Measurements from ENCODE around the gene PDSS1. TPM values are rescaled to one million over a fixed set of nuclear protein-coding genes. Genes with fewer than 3 reads are reported as not detected.
"Not testable (repeated sequence)": the region's sequence is repeated elsewhere in the genome, so short reads cannot be mapped to it uniquely, and the experiment has no call there.

The PDSS1 gene
- polyA plus RNA-seq, 1 donor from 2014 or later: 13.0 TPM

DNA sequence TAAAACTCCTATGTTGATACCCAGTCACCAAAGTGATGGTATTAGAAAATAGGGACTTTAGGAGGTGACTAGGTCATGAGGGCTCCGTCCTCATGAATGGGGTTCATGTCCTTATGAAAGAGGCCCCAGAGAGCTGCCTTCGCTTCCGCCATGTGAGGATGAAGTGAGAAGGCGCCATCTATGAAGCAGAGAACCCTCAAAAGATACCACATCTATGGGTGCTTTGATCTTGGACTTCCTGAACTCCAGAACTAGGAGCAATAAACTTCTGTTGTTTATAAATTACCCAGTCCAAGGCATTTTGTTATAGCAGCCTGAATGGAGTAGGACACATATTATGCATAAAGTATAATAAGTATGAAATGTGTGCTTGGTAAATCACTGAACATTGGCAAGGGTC, 8.1 kb upstream of the PDSS1 start:
- Histone ChIP-seq H2AFZ (ENCODE audit: low read depth, low read length) (no peak overlapping the region), H3K9me3 (ENCODE audit: low read length) (no peaks in the 10 kb centered on the region), H3F3A (ENCODE audit: insufficient read depth, low read length, poor library complexity, severe bottlenecking) (no peaks in the 10 kb centered on the region), H3K9ac (ENCODE audit: low read length) (no peak overlapping the region), H3K4me2 (ENCODE audit: low read length) (no peak overlapping the region), H3K27ac (ENCODE audit: low read length) (no peak overlapping the region), H3K79me2 (replicated peaks; ENCODE audit: insufficient read depth, low read length) (no peaks in the 10 kb centered on the region), H3K36me3 (ENCODE audit: insufficient read depth, low read length) (no peaks in the 10 kb centered on the region), H3K9me2 (ENCODE audit: insufficient read depth, low read length) (no peaks in the 10 kb centered on the region), H3K27me3 (ENCODE audit: insufficient read depth, low read depth, low read length) (no peaks in the 10 kb centered on the region), H3K4me3 (ENCODE audit: low read length) (no peak overlapping the region), H4K20me1 (ENCODE audit: insufficient read depth) (no peaks in the 10 kb centered on the region)
- no peak for TF ChIP-seq POLR2AphosphoS5 (IDR thresholded peaks at IDR 0.05)
- no peak for TF ChIP-seq RAD21 (conservative IDR thresholded peaks at IDR 0.05)
- TF ChIP-seq EP300 (conservative IDR thresholded peaks at IDR 0.05; ENCODE audit: poor library complexity, severe bottlenecking): no peak

DNA sequence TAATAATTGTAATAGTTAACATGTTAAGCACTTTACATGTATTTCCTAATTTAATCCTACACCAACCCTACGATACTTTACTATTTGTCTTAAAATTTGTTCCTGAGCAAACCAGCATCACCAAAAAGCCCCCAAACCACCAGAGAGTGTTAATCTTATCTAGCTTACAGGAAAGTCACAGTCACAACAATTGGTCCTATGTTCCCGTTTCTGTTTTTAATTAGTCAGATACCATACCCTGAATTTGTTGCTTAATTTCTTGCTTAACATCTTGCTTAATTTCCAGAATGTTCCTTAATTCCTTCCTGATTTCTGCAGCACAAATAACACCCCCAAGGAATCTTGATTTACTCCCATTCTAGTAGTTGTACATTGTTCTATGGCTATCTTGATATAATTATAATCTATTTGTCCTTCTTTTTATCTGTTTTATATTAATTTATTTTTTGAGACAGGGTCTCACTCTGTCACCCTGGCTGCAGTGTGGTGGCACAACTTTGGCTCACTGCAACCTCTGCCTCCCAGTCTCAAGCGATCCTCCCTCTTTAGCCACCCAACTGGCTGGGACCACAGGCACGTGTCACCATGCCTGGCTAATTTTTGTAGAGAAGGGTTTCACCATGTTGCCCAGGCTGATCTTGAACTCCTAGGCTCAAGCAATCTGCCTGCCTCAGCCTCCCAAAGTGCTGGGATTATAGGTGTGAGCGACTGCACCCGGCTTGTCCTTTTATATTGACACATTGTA, 6.6 kb upstream of the PDSS1 start:
- Histone ChIP-seq H3K36me3 (ENCODE audit: insufficient read depth, low read length) (no peaks in the 10 kb centered on the region), H3K79me2 (replicated peaks; ENCODE audit: insufficient read depth, low read length) (no peaks in the 10 kb centered on the region), H3K4me3 (ENCODE audit: low read length) (no peak overlapping the region), H3K9ac (ENCODE audit: low read length) (no peak overlapping the region), H4K20me1 (ENCODE audit: insufficient read depth) (no peaks in the 10 kb centered on the region), H2AFZ (ENCODE audit: low read depth, low read length) (no peak overlapping the region), H3K4me2 (ENCODE audit: low read length) (no peak overlapping the region), H3K9me2 (ENCODE audit: insufficient read depth, low read length) (no peaks in the 10 kb centered on the region), H3K27me3 (ENCODE audit: insufficient read depth, low read depth, low read length) (no peaks in the 10 kb centered on the region), H3K27ac (ENCODE audit: low read length) (no peak overlapping the region), H3F3A (ENCODE audit: insufficient read depth, low read length, poor library complexity, severe bottlenecking) (no peaks in the 10 kb centered on the region), H3K9me3 (ENCODE audit: low read length) (no peaks in the 10 kb centered on the region)
- no peak for TF ChIP-seq EP300 (conservative IDR thresholded peaks at IDR 0.05; ENCODE audit: poor library complexity, severe bottlenecking)
- TF ChIP-seq POLR2AphosphoS5 (IDR thresholded peaks at IDR 0.05): no peak
- no peak for TF ChIP-seq TAF1 (IDR thresholded peaks at IDR 0.05; ENCODE audit: low read depth)
- no peak for TF ChIP-seq RAD21 (conservative IDR thresholded peaks at IDR 0.05)
- TF ChIP-seq MXI1 (conservative IDR thresholded peaks at IDR 0.05; ENCODE audit: poor library complexity, severe bottlenecking): no peak
- TF ChIP-seq, protein P1, sequence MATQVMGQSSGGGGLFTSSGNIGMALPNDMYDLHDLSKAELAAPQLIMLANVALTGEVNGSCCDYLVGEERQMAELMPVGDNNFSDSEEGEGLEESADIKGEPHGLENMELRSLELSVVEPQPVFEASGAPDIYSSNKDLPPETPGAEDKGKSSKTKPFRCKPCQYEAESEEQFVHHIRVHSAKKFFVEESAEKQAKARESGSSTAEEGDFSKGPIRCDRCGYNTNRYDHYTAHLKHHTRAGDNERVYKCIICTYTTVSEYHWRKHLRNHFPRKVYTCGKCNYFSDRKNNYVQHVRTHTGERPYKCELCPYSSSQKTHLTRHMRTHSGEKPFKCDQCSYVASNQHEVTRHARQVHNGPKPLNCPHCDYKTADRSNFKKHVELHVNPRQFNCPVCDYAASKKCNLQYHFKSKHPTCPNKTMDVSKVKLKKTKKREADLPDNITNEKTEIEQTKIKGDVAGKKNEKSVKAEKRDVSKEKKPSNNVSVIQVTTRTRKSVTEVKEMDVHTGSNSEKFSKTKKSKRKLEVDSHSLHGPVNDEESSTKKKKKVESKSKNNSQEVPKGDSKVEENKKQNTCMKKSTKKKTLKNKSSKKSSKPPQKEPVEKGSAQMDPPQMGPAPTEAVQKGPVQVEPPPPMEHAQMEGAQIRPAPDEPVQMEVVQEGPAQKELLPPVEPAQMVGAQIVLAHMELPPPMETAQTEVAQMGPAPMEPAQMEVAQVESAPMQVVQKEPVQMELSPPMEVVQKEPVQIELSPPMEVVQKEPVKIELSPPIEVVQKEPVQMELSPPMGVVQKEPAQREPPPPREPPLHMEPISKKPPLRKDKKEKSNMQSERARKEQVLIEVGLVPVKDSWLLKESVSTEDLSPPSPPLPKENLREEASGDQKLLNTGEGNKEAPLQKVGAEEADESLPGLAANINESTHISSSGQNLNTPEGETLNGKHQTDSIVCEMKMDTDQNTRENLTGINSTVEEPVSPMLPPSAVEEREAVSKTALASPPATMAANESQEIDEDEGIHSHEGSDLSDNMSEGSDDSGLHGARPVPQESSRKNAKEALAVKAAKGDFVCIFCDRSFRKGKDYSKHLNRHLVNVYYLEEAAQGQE (IDR thresholded peaks at IDR 0.05; ENCODE audit: borderline replicate concordance): no peak
- no peak for TF ChIP-seq EZH2 (IDR thresholded peaks at IDR 0.05; ENCODE audit: borderline replicate concordance, insufficient read depth, low read length, poor library complexity, severe bottlenecking)
- TF ChIP-seq SMC3 (conservative IDR thresholded peaks at IDR 0.05; ENCODE audit: poor library complexity): no peak
- TF ChIP-seq, protein P2, sequence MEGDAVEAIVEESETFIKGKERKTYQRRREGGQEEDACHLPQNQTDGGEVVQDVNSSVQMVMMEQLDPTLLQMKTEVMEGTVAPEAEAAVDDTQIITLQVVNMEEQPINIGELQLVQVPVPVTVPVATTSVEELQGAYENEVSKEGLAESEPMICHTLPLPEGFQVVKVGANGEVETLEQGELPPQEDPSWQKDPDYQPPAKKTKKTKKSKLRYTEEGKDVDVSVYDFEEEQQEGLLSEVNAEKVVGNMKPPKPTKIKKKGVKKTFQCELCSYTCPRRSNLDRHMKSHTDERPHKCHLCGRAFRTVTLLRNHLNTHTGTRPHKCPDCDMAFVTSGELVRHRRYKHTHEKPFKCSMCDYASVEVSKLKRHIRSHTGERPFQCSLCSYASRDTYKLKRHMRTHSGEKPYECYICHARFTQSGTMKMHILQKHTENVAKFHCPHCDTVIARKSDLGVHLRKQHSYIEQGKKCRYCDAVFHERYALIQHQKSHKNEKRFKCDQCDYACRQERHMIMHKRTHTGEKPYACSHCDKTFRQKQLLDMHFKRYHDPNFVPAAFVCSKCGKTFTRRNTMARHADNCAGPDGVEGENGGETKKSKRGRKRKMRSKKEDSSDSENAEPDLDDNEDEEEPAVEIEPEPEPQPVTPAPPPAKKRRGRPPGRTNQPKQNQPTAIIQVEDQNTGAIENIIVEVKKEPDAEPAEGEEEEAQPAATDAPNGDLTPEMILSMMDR (IDR thresholded peaks at IDR 0.05; ENCODE audit: poor library complexity, severe bottlenecking): no peak

DNA sequence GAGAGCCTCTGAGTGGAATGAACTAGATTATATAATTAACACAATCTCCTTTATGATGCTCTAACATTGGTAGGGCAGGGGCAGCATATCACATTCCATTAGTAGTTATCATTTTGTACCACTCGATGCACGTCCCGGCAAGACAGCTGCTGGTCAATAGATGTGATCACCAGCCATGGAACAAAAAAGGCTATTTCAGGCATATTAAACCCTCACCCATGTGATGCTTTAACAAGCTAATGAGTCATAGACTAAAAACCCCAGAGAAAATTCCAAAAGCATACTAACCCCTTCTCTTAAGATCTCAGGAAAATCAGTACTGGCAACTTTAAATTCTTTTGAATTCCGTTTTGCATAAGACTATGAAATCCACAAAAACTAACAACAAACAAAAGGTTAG, 3.0 kb upstream of the PDSS1 start:
- H3K4me2 ChIP-seq (ENCODE audit: low read length); H3K4me3 ChIP-seq (ENCODE audit: low read length); H3K9me3 ChIP-seq (ENCODE audit: low read length); H3F3A ChIP-seq (ENCODE audit: insufficient read depth, low read length, poor library complexity, severe bottlenecking); H3K9me2 ChIP-seq (ENCODE audit: insufficient read depth, low read length); H2AFZ ChIP-seq (ENCODE audit: low read depth, low read length); H3K27ac ChIP-seq (ENCODE audit: low read length); H3K36me3 ChIP-seq (ENCODE audit: insufficient read depth, low read length); H3K27me3 ChIP-seq (ENCODE audit: insufficient read depth, low read depth, low read length); H4K20me1 ChIP-seq (ENCODE audit: insufficient read depth); H3K9ac ChIP-seq (ENCODE audit: low read length): not testable (repeated sequence)
- peaks cover 15% of the 10 kb centered on the region for H3K79me2 ChIP-seq (replicated peaks; ENCODE audit: insufficient read depth, low read length)
